CD4-positive, alpha-beta T cell treated with Interleukin-6 for 4 hours (primary cell): Measurements from ENCODE around the gene PDLIM5.
"Not testable (repeated sequence)": the region's sequence is repeated elsewhere in the genome, so short reads cannot be mapped to it uniquely, and the experiment has no call there.

Experiments used
- DNase-seq: peaks from one replicate; pipeline ENCODE4 v3.0.0-alpha.2; 2020; ENCODE audit warnings: mixed read lengths

The PDLIM5 gene, protein sequence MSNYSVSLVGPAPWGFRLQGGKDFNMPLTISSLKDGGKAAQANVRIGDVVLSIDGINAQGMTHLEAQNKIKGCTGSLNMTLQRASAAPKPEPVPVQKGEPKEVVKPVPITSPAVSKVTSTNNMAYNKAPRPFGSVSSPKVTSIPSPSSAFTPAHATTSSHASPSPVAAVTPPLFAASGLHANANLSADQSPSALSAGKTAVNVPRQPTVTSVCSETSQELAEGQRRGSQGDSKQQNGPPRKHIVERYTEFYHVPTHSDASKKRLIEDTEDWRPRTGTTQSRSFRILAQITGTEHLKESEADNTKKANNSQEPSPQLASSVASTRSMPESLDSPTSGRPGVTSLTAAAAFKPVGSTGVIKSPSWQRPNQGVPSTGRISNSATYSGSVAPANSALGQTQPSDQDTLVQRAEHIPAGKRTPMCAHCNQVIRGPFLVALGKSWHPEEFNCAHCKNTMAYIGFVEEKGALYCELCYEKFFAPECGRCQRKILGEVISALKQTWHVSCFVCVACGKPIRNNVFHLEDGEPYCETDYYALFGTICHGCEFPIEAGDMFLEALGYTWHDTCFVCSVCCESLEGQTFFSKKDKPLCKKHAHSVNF

DNA sequence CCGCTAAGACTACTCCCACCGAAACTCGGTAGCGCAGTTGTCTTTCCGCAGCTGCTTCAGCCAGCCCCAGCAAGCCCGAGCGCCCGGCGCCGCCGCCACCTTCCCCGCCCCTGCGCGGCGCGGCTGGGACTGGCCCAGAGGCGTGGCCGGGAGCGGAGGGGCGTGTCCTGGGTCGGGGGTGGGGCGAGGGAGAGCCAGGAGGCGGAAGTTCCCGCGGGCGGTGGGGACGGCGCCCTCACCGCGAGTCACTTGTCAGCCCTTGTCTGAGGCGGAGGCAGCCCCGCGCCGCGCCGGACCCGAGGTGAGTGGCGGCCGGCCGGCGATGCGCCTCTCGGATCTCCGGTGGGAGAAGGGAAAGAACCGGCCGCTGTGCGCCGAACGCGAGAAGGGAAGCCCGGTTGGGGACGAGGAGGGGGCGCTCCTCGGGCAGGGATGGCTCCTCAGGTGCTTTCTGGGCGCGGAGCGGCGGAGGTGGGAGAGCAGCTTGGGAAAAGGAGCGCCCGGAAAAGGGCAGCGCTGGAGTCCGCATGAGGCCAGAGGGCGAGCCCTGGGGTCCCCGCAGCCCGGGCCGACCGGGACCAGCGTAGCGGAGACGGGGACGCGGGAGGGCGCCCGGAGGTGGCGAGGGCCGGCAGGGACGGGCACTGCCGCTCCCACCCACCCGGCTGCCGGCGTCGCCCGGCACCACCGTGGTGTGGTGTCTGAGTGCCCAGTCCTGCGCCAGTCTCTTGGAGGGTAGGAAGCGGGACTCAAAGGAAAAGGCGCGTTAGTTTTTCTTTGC, at the start of gene PDLIM5:
Gene PDLIM5, plus strand, starts transcription at position 248 of the 781 bp plus-strand sequence. CDS start 3,347 bp downstream, outside the sequence.
- DNase-seq = peak; percentile 93

DNA sequence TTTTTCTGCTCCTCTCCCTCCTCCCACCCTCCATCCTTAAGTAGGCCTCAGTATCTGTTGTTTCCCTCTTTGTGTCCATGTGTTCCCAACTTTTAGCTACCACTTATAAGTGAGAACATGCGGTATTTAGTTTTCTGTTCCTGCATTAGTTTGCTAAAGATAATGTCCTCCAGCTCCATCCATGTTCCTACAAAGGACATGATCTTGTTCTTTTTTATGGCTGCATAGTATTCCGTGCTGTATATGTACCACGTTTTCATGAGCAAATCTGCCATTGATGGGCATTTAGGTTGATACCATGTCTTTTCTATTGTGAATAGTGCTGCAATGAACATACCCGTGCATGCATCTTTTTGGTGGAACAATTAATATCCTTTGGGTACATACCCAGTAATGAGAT, 49.3 kb upstream of the PDLIM5 start:
- DNase-seq = not testable (repeated sequence)

DNA sequence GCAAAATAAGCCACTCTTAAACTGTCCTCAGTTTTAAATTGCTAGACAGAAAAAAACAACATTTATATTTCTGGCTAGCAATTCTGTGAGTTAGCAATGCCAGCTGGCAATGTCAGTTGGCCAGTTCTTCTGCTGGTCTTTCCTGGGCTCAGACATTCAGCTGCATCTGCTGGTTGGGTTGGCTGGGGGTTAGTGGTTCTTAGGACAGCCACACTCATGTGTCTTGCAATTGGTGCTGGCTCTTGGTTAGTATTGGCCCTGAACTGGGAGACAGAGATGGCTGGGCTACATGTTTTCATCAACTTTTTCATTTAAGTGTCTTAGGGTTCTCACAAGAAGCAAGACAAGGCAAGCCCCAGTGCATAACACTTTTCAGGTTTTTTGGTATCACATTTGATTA, 48.0 kb upstream of the PDLIM5 start:
- DNase-seq = no peak

DNA sequence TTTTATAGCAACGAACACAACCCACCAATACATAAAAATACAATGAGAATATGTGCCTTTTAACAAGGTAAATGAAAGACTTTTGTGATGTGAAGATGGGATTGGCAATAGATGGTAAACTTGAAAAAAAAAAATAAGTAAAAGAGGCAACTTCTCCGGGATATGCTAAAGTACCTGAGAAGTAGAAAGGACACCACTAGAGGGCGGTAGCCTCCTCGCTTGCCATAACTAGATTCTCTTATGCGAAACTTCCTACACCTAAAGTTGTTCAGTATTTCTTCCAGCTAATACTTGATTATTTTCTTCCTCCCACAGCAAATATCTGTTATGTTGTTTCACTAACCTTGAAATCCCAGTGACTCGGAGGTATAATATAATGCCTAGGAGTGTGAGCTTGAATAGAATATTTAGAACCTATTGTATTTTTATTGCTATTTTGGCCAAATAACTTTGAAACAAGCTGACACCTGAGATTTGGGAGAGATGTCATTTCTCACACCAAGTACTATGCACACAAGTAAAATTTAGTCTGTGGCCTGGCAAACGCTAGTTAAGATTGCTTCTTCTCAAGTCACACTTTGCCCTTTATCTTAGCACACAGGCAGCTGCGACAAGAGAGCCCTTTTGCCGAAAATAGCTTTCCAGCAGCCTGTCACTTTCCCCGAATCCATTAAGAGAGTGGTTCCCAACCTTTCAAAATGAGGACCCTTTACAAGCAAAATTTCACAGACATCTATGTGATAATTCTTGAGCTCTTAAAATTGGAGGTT, 44.9 kb upstream of the PDLIM5 start:
- DNase-seq = peak; percentile 69

DNA sequence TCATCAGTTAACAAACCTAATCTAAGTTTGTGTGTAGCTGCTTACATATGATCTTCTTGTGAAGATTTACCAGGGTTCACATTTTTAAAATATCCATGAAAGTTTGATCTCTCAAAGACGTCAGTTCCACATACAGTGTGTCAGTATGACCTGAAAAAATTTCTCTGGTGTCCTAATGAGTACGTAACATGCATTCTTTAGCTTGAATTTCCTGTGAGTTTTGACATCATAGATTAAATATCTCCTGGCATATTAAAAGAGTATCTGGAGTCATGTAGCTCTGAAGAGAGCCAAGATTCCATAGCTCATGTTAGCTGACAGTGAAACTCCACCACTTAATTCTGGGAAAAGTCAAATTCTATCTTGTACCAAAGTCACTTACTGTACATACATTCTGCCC, 43.9 kb upstream of the PDLIM5 start:
- no peak for DNase-seq

DNA sequence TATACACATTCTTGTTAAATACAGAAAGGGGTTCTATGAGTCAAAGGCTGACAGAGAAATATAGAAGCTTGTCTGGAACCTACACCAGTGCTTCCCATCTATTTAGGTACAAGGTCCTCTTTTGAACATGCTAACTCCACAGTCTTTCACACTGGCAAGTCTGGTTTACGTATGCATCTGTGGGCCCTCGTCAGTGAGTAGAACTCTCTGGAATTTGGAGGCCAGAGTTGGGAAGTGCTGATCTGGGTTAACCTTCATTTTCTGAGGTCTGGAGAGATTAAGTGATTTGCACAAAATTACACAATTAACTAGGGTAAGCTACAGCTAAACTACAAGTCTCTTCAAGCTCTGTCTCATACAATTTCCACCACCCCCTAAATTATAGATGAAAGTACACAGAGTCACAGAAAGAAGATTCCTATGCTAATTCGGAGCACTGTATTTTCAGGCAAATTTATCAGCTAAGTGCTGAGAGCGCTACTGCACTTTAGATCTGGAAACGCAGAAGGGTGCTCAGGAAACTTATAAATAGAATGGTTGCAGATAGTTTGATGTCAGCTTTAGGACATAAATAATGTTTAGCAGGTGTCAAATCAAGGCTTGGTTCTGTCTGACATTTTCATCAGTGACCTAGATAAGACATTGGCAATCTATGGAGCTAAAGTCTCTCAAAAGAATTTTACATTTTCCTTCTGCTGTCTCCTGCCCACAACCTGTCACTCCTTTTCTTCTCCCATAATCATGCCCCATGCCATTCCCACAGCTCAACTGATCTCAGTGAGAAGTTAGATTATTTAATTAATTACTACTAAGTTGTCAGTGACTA, 43.0 kb upstream of the PDLIM5 start:
- DNase-seq = no peak

DNA sequence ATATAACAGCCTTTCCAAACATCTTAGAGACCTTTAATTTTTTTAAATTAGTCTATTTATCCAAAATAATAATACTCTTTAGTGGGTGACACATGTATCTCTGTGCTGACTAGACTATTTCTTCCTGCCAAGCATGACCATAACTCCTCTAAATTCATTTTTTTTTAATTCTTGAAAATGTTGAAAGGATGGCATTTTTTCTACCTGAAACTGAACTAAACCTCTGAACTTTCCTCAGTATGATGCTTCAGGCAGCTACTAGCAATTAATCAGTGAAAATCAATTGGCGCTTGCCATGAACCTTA, 42.4 kb upstream of the PDLIM5 start:
- no peak for DNase-seq

DNA sequence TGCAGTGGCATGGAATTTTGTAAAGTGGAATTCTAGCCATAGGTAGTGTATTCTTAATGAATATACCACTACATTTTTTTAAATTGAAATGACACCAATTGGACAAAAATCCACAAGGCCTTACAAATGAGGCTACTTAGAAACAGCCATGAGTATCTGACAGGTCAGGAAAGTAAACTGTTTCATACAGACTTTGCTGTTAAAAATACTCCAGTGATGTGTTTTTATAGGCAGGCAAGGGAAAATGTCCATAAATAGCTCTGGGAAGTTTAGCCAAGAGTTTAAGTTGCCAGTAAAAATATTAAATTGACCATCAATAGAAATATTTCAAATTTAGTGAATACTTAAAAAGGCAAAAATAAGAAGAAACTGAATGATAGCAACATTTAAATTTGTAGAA, 41.8 kb upstream of the PDLIM5 start:
- DNase-seq = no peak

DNA sequence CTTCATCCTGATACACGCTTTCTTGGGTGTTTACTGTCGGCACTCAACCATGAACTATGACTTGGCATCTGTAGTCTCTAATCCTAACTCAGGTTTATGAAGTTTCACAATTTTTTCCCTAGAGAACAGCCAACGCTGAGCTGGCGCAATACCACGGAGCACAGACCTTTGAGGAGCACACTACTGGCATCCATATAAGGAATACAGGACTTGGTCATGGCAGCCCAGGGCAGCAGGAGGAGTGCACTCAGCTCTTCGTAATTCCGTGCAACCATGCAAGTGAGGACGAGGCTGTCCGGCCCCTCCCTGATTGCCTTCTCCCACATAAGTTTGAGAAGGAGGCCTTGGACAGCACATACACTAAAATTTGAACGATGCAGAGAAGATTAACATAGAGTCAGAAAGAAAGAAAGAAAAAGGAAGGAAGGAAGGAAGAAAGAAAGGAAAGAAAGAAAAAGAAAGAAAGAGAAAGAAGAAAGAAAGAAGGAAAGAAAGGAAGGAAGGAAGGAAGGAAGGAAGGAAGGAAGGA, 41.0 kb upstream of the PDLIM5 start:
- DNase-seq = no peak

DNA sequence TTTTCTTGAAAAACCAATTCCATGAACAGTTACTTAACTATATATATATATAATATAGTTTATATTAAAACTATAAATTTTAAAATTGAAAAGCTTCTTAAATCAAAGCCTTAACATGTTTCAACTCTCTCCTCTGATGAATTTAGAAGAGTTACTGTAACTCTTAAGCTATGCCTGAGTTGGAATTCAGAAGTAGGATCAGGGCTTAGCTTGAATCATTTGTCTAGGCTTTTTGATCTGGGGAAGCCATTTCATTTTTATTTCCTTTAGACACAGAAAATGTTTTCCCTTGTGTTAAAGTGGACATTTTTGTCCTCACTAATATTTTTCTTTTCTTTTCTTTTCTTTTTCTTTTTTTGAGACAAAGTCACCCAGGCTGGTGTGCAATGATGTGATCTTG, 40.4 kb upstream of the PDLIM5 start:
- no peak for DNase-seq

DNA sequence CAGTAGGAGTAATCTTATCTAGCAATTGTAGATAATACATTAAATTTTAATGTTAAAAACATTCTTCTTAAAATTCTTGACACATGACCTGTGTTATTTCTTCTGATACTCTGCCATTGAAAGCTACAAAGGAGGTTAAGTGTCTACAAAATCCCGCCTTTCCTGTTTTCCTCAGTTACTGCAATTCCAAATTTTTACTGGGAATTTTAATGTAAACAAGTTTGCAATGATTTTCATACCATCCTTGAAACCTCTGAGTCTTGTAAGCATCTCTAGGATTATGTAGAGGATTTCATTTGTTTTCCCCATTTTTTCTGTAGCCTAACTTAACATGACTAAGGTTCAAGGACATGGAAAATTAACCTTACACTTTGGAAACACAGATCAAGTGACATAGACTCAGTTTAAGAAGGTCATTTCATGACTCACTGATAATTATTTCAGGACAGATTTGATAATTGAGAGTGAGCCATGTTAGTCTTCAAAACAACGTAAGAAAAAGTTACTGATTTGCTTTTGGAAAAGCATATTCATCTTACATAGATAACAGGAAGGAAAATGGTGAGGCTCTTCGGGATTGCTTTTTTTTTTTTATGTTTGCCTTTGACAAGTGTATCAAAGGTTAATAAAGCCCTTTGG, 39.6 kb upstream of the PDLIM5 start:
- DNase-seq = no peak

DNA sequence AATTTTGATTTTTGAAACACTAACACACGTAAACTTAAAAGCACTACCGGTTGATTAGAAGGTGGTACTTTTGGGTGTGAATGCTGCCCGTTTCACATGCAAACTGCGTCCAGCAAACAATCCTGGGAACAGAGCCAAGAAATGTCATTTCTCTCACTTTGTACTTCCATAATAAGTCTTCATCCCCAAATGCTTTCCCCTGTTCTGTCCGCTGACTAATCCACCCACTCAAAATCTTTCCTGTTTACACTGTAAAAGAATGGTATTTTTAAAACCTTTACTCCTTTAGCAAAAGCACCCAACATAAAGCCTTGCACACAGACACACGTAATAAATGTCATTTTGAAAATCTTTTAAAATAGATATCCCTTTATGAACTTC, 39.1 kb upstream of the PDLIM5 start:
- no peak for DNase-seq

DNA sequence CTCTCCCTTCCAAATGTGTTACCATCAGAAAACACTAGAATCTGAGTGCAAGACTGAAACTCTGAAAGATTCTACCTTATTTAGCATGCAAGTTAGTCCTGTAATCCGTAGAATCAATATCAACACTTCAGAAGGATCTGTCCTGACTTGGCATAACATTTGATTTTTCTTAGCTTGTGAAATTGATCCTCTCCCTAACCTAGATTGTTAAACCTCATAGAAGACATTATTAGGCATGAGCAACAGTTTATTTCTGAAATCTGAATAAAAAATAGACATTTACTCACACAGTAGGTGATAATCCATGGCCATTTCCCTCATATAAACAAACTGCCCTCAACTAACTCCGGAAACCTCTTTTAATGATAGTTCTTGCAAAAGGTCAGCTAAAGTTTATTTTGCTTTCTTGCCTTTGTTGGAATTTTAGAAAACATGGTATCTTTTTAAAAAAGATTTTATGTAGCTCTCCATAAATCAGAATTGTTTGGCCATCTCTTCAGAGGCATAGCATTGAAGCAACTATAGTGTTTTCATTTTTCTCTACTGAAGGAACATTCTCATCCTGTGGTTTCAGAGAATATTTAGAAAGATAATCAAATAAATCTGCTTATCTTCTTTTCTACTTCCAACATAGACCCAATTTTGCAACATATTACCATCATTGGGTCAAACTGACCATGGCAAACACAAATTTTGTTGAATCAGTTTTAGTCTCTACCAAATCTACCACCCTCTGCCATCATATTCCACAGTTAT, 38.5 kb upstream of the PDLIM5 start:
- DNase-seq = no peak

DNA sequence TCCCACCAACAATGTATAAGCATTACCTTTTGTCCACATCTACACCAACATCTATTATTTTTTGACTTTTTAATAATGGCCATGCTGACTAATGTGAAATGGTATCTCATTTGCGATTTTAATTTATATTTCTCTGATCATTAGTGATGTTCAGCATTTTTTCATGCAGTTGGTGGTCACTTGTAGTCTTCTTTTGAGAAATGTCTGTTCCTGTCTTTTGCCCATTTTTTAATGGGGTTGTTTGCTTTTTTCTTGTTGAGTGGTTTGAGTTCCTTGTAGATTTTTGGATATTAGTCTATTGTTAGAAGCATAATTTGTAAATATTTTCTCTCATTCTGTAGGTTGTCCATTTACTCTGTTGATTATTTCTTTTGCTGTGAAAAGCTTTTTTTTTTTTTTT, 36.8 kb upstream of the PDLIM5 start:
- no peak for DNase-seq

DNA sequence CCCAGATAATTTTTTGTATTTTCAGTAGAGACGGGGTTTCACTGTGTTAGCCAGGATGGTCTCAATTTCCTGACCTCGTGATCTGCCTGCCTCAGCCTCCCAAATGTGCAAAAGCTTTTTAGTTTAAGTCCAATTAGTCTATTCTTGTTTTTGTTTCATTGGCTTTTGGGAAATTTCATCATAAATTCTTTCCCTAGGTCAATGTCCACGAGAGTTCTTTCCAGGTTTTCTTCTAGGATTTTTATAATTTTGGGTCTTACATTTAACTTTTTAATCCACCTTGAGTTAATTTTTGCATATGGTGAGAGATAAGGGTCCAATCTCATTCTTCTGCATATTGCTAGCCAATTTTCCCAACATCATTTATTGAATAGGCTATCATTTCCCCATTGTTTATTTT, 36.3 kb upstream of the PDLIM5 start:
- no peak for DNase-seq

DNA sequence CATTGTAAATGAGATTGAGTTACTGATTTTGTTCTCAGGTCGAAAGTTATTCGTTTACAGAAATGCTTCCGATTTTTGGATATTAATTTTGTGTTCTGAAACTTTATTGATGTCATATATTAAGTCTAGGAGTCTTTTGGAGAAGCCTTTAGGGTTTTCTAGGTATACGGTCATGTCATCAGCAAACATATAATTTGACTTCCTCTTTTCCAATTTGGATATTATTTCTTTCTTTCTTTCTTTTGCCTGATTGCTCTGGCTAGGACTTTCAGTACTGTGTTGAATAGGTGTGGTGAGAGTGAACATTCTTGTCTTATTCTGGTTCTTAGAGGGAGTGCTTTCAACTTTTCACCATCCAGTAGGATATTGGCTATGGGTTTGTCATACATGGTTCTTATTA, 35.4 kb upstream of the PDLIM5 start:
- no peak for DNase-seq

DNA sequence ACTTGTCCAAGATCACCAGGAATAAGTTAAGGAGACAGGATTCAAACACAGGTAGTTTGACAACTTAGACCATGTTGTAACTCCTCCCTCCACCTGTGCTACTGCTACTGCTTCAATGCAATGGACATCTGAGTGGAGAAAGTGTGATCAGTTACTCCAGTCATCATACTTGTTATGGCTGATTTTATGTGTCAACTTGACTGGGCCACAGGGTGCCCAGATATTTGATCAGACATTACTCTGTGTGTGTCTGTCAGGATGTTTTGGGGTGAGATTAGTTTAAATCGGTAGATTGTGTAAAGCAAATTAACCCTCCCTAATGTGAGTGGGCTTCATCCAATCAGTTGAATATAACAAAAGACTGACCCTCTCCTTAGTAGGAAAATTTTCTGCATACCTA, 34.8 kb upstream of the PDLIM5 start:
- no peak for DNase-seq

DNA sequence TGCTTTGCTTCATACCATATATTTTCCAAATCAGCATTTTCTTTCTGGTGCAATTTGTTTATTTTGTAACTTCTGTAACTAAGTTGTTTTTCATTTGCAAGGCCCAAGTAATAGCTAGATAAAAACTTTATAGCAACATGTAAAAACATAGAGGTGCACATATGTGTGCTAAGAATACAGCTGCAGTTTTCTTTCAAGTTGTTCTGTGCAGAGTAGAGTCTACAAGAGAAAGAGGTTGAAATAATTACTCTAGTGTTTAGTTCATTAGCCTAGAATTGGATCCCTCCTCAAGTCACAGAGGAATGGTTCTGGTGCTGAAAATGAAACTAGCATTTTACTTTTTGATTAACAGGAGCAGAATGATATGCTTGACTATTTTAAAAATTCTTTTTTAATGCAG, 32.2 kb upstream of the PDLIM5 start:
- no peak for DNase-seq

DNA sequence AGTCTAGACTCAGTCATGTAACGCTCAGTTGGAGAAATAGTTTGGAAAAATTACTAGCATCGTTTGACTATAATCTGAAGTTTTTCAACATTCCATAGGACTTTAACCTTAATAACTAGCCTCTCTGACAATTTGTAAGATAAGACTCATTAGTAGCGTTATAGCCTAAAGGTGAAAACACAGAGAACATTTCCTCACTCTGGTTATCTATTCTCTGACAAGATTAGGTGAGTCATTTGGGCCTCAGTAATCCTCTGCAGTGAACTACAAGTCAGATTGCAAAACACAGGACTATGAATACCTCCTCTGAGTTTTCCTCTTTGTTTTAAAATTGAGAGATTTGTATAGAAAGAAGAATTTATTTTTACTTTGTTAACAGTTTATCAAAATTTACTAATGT, 31.8 kb upstream of the PDLIM5 start:
- no peak for DNase-seq

DNA sequence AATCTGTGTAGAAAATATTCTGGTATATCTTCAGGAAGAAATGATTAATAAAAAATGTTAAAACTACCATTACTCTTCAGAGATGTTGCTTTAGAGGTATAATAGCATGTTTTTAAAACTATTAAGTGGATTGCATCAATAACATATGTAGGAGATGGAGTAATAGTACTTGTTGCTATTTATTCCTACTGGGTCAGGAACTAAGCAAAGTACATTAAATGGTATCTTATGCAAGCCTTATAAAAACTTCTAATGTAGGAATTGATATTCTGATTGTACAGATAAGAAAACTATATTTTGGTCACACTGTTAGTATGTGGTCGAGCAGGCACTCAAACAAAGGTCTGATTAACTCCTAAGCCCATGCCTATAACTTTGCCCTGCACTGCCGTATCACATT, 31.4 kb upstream of the PDLIM5 start:
- DNase-seq = no peak

DNA sequence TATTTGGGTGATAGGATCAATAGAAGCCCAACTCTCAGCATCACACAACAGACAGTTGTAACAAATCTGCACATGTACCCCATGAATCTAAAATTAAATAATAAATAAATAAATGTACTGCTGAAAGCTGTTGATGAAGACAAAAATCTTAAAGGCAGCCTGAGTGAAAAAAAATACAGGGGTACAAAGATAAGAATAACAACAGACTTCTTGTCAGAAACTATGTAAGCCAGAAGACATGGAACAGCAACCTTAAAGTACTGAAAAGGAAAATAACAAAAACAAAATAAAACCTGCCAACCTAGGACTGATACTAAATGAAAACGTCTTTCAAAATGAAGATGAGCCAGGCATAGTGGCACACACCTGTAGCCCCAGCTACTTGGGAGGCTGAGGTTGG, 25.0 kb upstream of the PDLIM5 start:
- DNase-seq = no peak
